ENCODE measurements around the gene CTSD.

DNA sequence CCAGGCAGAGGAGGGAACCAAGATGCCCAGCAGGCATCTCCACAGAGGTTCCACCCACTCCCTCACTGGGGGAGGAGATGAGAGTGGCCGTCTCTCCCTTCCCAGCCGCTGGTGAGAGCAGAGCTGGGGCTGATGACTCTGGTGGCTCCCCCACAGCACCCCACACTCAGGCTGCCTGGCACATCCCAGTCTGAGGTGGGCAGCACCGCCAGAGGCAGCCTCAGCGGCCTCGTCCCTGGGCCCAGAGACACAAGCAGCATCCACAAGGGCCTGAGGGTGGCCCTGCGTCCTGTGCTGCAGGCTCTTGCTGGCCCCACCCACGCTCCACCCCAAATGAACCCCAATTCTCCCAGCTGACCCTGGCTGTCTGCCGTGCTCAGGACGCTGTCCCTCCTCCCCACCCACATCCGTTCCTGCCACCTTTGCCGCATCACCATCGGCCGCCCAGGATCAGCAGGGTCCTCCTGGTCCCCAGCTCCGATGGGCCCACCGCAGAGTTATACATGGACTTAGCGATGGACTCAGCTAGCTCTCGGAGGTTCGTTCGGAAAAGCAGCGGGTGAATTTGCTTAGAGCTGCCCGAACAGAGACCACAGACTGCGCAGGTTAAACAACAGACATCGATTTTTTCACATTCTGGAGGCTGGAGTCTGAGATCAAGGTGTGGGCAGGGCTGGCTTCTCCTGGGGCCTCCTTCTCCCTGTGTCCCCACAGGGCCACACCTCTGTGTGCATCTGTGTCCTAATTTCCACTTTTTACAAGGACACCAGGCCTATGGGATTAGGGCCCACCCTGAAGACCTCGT lies 20.2 kb upstream of the CTSD start:
- TF ChIP-seq, protein P1, sequence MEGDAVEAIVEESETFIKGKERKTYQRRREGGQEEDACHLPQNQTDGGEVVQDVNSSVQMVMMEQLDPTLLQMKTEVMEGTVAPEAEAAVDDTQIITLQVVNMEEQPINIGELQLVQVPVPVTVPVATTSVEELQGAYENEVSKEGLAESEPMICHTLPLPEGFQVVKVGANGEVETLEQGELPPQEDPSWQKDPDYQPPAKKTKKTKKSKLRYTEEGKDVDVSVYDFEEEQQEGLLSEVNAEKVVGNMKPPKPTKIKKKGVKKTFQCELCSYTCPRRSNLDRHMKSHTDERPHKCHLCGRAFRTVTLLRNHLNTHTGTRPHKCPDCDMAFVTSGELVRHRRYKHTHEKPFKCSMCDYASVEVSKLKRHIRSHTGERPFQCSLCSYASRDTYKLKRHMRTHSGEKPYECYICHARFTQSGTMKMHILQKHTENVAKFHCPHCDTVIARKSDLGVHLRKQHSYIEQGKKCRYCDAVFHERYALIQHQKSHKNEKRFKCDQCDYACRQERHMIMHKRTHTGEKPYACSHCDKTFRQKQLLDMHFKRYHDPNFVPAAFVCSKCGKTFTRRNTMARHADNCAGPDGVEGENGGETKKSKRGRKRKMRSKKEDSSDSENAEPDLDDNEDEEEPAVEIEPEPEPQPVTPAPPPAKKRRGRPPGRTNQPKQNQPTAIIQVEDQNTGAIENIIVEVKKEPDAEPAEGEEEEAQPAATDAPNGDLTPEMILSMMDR (IDR thresholded peaks at IDR 0.05), result no peak
- no peak for TF ChIP-seq EP300 (IDR thresholded peaks at IDR 0.05)
- TF ChIP-seq POLR2A (IDR thresholded peaks at IDR 0.05), result no peak
- no peak for TF ChIP-seq POLR2AphosphoS5 (IDR thresholded peaks at IDR 0.05)

All from stomach (tissue), 4 donors.